LNCAP (cell line): ENCODE results near the gene PLXNA3.

Experiments used
- CTCF ChIP-seq: fragments of 450-650 bp; IDR thresholded peaks from 2 replicates; pipeline ENCODE4 v1.5.1; 2017; ENCODE audit warnings: mild to moderate bottlenecking

PLXNA3 gene

GRCh38 chrX:154458116-154458953 lies at the start of gene PLXNA3:
Gene PLXNA3, plus strand, starts transcription at chrX:154458281. Its CDS starts 1,903 bp downstream, at chrX:154460184.
- no peak for TF ChIP-seq CTCF

DNA sequence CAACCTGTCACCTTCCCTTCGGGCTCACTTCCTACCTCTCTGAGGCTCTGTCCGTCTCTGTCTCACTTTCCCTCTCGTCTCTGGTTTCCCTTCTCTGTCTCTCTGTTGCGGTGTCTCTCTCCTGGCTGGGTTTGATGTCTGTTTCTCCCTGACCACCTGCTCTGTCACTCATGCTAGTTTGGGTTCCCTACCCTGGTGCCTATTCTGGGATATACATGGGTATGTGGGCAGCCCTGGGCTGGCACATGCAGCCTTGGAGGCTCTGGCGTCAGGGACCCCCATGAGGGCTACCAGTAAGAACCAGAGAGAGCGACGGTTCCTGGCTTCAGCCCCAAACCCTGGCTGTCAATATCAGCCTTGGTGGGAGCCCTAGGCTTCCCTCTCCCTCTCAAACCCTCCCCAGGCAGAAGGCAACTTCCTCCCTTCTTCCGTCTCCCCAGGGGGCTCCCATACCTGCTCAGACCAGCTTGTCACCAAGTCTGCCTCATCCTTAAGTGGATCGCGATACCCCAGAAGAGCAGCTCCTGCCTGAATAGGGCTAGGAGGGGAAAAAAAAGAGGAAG lies 49.3 kb upstream of the PLXNA3 start:
- no peak for TF ChIP-seq CTCF

DNA sequence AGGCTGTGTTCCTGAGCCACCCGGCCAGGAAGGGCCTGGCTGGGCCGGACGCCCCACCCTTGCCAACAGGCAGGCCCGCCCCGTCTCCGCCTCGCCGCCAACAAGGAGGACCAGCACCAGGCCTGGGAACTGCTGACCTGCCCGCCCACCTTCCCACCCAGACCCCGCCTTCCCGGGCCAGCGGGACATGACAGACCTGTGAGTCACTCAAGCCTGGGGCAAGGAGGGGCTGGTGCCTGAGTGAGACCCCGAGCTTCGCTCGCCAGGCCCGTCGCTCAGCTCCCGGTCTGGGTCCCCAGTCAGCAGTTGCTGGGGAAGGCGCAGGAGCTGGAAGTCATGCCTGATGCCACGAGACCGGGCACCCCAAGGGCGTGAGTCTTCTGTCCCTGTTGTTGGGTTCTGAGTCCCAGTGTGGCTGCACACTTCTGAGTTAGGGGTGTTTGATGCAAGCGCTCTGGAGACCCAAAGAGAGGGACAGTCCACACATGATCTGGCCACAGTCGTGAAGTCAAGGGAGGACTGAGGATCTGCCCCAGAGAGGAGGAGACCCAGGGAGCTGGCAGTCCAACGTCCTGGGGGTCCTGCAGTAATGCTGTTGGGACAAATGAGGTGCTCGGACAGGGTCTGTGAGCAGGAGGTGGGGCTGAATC lies 48.7 kb upstream of the PLXNA3 start, which contains the start of gene DNASE1L1:
Gene DNASE1L1 (minus strand): TSS at position 33 of the 650 bp plus-strand sequence. CDS start 3,686 bp downstream, outside the sequence.
- TF ChIP-seq CTCF: no peak

- no peak for TF ChIP-seq CTCF
Measured at GRCh38 chrX:154411981-154412340, 46.1 kb upstream of the PLXNA3 start.

DNA sequence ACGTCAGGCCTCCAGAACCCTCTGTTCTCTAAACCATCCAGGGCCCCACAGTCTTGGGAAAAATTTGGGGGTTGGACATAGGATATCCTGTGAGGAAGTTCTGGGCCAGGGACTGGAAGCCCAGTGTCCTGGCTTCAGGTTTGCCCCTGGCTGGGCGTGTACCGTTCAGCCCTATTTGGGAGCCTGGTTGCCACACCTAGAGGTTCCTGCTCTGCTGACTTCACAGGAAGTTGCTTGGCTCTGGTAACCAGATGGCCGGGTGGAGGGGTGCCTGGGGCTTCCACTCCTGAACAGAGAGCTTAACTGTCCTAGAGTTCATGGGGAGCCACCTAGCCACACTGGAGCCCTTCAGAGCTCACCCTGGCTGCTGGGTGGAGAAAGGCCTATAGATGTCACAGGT lies 45.6 kb upstream of the PLXNA3 start:
- TF ChIP-seq CTCF: no peak

DNA sequence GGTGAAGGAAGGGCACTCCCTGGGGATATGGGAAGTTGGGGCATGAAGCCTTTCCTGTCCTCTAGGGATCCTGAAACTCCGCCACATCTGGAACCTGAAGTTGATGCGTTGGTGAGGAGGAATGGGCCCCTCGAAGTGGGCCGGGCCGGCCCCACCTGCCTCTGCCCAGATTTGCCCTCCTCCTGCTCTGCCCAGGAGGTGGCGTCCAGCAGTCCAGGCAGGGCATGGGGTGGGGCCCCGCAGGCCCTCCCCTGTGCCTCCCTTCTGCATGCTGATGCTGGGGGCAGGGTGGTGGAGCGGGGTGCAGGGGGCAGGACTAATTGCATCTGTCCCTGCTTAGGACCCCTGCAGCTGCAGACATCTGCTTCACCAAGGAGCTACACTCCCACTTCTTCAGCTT lies 44.9 kb upstream of the PLXNA3 start:
- no peak for TF ChIP-seq CTCF

DNA sequence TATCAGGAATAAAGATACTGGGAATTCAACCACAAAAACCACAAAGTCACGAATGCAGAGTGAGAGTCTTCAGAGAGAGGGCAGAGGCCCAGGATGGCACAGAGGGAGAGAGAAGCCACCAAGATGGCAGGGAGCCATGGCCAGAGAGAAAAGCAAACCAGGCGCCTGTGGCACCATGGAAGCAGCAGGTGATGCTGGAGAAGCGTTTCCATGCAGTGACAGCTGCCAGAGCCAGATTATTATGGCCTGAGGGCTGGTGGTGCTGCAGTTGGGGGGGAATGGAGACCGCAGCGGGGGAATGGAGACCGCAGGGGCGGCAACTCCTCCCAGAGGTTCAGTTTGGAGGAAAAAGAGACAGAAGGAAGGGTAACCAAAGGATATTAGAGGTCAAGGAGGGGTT lies 40.9 kb upstream of the PLXNA3 start:
- TF ChIP-seq CTCF: no peak
